ENCODE data around the gene BMPR1B.

The BMPR1B gene

DNA sequence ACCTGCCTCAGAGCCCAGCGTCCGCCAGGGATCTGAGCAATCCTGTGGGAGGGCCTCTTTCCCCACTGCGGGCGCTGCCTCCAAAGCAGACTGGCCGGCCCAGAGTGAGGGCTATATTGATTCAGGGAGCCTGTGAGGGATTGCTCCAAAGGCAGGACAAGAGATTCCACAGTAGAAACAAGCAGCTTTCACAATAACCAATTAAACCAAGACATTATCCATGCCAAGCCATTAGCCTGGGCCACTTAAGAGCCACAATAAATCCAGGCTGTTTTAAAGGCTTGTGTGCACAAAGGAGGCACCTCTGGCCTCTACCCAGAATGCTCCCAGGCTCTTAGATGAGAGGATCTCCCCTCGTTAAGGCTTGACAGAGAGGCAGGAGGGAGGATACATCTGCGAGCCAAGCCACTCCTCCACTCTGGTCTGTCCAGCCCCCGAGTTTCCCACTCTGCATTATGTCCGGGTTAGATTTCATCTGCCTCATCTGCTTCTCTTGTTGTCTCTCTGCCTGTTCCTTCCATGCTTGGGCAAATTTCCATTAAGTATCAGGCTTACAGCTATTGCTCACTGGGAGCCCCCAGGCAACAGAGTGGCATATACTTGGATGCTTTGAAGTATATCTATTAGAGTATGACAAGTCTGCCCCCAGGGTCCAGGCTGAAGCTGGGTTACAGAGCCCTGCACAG lies 433.1 kb downstream of the BMPR1B start:
- H3K27ac ChIP-seq = no peak overlapping the region
- TF ChIP-seq ZFX (IDR thresholded peaks at IDR 0.05; ENCODE audit: borderline replicate concordance) = no peak
- TF ChIP-seq, protein P1, sequence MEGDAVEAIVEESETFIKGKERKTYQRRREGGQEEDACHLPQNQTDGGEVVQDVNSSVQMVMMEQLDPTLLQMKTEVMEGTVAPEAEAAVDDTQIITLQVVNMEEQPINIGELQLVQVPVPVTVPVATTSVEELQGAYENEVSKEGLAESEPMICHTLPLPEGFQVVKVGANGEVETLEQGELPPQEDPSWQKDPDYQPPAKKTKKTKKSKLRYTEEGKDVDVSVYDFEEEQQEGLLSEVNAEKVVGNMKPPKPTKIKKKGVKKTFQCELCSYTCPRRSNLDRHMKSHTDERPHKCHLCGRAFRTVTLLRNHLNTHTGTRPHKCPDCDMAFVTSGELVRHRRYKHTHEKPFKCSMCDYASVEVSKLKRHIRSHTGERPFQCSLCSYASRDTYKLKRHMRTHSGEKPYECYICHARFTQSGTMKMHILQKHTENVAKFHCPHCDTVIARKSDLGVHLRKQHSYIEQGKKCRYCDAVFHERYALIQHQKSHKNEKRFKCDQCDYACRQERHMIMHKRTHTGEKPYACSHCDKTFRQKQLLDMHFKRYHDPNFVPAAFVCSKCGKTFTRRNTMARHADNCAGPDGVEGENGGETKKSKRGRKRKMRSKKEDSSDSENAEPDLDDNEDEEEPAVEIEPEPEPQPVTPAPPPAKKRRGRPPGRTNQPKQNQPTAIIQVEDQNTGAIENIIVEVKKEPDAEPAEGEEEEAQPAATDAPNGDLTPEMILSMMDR (IDR thresholded peaks at IDR 0.05) = no peak

DNA sequence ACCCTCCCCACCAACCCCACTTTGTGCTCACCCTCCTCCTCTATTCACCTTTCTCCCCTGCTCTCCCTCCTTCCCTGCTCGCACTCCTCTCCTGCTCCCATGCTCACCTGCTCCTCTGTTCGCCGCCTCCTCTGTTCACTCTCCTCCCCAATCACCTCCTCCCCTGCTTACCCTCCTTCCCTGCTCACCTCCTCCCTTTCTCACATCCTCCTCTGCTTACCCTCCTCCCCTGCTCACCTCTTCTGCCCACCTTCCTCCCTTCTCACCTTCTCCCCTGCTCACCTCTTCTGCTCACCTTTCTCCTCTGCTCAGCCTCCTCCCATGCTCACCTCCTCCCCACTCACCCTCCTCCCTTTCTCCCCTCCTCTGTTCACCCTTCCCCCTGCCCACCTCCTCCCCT lies 433.8 kb downstream of the BMPR1B start:
- no peak overlapping the region for H3K27ac ChIP-seq
- no peak for TF ChIP-seq ZFX (IDR thresholded peaks at IDR 0.05; ENCODE audit: borderline replicate concordance)
- TF ChIP-seq, protein P1 (IDR thresholded peaks at IDR 0.05) = no peak

DNA sequence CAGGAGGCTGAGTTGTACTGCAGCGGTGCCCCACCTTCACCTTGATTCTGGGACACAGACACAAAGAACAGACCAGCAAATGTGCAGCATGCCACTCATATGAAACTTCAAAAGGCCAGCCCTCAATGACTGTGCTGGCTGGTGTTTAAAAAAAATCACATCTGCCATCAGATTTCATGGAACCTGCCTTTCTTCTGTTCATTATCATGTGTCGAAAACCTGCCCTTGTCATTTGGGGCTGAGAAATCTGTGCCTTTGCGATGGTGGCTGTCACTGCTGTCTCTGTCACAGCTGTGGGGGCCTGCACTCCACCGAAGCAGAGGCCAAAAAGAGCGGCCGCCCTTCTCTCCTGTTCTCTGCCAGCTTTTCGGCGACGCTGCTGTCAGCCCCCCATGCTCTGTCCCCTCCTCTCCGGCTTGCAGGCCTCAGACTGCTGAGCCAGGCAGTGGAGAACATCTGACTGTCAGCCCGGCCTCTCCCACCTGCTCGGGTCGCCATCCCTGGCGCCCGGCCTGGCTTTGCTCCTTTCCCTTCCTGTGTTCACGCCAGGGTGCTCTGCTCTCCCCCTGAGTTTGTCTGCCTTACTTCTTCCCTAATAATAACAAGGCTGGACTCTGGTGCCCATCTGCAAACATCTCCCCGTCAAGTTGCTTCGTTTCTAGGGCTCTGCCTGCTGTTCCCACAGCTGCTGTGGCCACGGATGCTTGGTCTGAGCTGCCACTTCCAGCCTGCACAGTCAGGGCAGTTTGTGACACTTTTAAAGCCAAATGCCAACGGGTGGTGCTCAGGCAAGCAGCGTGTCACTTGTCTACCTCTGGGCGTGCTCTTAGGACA lies 435.9 kb downstream of the BMPR1B start:
- no peak overlapping the region for H3K27ac ChIP-seq
- TF ChIP-seq ZFX (IDR thresholded peaks at IDR 0.05; ENCODE audit: borderline replicate concordance) = no peak
- TF ChIP-seq, protein P1 (IDR thresholded peaks at IDR 0.05) = no peak

DNA sequence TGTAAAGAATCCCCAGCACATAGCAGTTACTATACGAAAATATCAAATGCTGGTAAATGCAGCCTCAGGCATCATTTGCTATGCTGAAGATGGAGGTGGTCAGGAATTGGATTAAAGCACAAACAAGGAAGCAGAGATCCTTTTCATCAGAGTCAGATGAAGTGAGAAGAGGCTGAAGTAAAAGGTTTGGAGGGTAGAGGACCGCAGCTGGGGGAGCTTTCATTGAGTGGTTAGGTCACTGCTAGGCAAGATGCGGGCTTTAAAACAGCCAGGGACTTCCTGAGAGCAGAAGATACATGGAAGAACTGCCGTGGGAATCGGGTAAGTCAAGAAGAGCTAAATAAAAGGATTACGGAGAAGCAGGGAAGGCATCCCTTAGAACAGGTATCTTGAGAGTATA lies 439.6 kb downstream of the BMPR1B start:
- H3K27ac ChIP-seq = no peak overlapping the region
- TF ChIP-seq ZFX (IDR thresholded peaks at IDR 0.05; ENCODE audit: borderline replicate concordance) = no peak
- TF ChIP-seq, protein P1 (IDR thresholded peaks at IDR 0.05) = no peak

DNA sequence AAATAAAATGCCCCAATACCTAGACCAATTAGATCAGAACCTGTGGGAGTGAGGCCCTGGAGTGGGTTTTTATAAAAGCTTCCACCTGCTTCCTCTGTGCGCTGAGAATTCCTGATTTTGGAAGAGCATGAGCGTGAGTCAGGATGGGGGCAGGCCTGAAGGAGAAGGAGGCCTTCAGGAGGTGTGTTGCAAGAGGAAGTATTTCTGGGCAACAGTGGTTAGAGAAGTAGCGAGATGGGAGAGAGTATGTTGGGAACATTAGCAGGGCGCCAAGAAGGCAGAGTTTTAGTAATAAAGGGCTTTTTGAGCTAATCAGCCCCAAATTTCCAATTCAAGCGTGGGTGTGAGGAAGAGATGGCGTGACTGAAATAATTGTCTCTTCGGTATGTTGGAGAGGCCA lies 441.2 kb downstream of the BMPR1B start:
- no peak overlapping the region for H3K27ac ChIP-seq
- TF ChIP-seq, protein P1 (IDR thresholded peaks at IDR 0.05) = no peak
- TF ChIP-seq ZFX (IDR thresholded peaks at IDR 0.05; ENCODE audit: borderline replicate concordance) = no peak

DNA sequence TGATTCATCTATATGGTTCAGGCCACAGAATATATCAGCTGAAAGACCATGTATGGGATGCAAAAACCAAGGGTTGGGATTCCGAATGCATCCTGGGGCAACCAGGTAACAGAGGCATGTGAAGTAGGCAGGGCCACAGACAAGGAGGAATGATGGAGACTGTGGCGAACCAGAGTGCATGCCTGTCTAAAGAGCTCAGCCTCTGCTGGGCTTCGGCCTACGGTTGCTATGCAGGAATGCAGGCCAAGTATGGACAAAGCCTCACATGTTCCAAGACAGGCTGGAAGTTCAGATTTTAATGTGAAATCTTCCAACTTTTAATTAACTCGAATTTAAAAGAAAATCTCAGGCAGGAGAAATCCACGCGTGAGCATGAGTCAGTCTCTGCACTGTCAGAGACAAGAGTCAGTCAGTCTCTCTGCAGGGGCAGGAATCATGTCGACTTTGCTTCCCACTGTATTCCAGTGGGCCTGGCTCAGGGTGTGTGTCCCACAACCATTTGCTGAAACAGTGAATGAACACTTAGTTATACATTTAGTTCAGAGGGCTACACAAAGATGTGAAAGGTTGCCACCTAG lies 446.6 kb downstream of the BMPR1B start:
- no peak for TF ChIP-seq ZFX (IDR thresholded peaks at IDR 0.05; ENCODE audit: borderline replicate concordance)
- TF ChIP-seq, protein P1 (IDR thresholded peaks at IDR 0.05) = no peak

DNA sequence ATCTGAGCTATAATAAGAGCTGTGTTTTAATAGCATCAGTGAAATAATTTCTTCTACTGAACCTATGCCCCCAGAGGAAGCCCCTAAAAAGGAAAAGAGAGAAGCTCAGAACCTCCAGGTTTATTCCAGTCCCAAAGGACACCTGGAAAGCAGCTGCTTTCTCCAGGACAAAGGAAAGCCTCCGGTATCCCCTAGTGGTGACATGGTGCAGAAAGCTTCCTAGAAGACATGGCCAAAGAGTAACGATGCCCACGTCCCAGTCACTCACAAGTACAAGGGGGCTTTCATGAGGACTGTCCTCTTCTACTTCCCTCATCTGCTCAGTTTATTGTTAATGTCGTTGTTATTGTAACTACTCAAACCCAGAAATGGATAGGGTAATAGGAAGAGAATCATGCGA lies 447.1 kb downstream of the BMPR1B start:
- TF ChIP-seq, protein P1 (IDR thresholded peaks at IDR 0.05) = peak; percentile 54
- no peak for TF ChIP-seq ZFX (IDR thresholded peaks at IDR 0.05; ENCODE audit: borderline replicate concordance)
- H3K27ac ChIP-seq = no peak overlapping the region

More for the DNA sequence above, 446.6 kb downstream of the BMPR1B start:
- H3K27ac ChIP-seq = no peak overlapping the region
